Esophagus squamous epithelium (tissue), 4 donors: ENCODE data around the gene ZBED4.

Source experiments
- CTCF ChIP-seq, 6 experiments: fragments of 450-650 bp in 4 of 6; fragments of 200-600 bp in 2 of 6; sonication (generic) in 2 of 6; IDR thresholded peaks; one replicate each; pipeline ENCODE4 v1.5.1; 2016 to 2019; ENCODE audit warnings: antibody characterized with exemption in 6 of 6, mild to moderate bottlenecking in 4 of 6, moderate library complexity in 4 of 6
- POLR2A ChIP-seq, 4 donors: fragments of 450-650 bp; IDR thresholded peaks; one replicate each; pipeline ENCODE4 v1.6.1; 2017; ENCODE audit warnings: antibody characterized with exemption in 4 of 4, mild to moderate bottlenecking in 4 of 4, moderate library complexity in 3 of 4

DNA sequence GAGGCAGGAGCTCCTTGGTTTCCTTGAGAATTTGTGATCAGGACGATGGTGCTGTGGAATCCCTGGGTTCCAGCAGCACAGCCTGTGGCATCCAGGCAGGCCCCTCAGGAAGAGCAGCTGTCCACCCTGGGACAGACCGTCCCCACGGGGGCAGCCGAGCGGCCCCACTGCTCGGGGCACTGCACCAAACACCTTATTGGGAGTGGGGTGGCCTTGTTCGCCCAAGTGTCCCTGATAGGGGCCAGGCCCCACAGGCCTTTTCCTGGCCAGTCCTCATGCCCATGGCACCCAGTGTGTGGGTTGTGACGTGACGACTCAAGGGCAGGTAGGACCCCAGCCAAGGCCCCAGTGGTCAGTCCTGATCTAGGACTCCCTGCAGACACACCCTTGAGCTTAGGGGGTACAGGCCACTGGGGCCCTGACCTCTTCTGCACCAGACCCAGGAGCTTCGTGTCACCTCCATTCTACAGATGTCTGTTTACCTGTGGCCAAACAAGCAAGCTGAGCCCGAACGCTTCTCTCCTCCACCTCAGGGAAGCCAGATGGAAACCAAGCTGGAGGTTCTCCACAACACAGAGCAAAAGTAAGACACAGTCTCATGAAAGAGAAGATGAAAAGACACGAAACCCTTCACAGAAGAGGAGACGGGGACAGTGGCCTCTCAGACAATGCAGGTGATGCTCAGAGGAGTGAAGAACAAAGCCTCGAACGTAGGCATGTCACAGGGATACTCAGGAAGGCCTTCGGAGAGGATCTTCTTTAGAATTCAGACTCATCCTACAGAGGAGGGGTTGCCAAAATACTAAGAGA lies 24.4 kb upstream of the ZBED4 start:
- no peak for TF ChIP-seq CTCF (IDR thresholded peaks at IDR 0.05)
- no peak for TF ChIP-seq POLR2A (IDR thresholded peaks at IDR 0.05)
